HG02763 (cell line): ENCODE measurements around the gene ABCC12.

Experiments used
- ATAC-seq: cut with Tn5 transposase; IDR thresholded peaks from one replicate; pipeline ENCODE4 v1.9.1; 2021; ENCODE audit warnings: mild to moderate bottlenecking, moderate library complexity; ENCODE audit not compliant: unreplicated experiment

The ABCC12 gene

DNA sequence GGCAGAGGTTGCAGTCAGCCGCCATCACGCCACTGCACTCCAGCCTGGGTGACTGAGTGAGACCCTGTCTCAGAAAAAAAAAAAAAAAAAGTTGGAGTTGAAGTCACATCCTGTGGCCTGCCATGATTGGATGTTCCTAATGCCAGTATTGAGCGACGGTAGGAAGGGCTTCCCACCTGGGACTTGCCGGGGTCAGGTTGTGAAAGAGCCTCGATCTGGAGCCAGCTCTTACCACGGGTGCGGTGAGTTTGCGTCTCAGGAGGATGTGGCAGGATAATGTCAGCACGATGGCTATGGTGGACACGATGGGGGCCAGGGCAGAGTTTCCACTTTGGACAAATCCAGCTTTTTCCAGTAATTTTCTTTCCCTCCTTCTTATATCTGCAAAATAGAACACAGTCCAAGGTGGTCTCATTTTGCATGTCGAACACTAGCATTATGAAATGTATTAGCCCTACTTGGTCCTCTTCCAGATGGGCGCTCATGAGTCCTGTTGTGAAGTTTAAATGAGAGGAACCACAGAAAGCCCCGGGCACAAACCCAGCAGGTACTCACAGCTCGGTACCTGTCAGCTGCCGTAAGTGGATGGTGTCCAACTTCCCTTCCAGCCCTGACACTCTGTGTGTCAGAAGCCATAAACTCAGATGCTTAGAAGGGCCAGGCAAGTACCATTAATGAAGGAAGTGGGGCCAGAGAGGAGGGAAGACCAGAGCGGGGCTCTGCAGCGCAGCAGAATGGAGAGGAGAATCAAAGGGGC is 22.2 kb downstream of the ABCC12 start:
- ATAC-seq, result no peak

DNA sequence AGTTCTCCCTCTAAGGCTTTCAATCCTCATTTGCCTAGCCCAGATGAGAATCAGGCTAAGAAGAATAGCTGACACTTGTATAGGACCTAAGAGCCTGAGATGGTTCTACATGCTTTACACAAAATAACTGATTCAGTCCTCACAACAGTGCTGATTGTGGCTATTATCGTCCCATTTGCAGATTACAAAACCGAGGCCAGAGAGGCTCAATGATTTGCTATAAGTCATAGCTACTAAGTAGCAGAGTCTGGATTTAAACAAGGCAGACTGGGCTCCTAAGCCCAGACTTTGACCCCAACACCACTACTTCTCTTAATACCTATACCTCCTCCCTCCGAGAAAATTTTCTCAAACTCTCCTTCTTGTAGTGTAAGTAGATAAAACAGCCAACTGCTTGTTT is 23.1 kb downstream of the ABCC12 start:
- no peak for ATAC-seq

DNA sequence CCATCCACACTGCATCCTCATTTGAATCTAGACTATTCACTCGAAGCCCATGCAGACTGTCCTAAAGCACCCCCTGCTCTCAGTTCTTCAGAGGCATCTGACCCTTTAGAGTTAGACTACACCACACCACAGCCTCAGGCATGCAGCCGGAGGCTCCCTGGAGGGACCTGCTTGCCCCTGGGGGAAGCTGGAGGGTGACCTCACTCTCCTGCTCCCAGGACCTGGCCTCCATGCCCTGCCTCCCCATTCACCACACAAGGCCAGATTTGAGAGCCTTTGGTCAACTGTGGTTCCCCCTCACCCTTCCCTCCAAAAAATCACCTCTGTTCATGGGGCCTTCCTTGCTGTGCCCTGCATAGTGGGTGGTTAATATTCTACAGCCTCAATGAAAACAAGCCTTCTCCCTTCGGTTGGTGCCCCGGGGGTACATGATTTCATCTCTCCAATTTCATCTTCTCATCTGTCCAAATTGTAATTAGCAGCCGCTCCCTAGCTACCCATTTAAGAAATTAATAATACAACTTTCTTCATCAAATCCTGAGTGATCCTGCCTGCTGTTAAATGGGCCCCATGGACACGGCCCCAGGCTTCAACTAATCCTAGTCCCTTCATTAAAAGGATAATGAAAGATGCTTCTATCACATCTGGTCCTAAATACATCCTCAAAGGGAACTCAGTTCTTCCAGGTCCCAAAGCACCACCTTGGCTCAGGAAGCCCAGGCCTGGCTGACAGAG is 24.4 kb downstream of the ABCC12 start:
- no peak for ATAC-seq

DNA sequence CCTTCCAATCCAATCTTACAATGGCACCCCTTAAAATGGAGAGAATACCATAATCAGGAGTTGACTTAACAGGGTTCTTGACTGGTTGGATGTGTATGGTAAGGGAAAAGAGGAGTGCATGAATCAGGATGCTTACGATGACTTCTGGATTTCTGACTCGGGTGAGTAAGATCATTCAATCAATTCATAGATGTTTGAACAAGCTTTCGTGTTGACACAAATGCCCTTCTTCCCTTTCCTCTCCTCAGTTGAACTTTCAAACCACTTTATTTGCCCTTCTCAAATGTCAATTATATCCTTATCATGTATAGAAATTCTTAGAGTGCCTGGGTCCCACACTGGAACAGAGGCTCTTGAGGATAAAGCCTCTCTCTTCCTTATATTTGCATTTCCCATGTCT is 25.9 kb downstream of the ABCC12 start:
- ATAC-seq, result no peak

DNA sequence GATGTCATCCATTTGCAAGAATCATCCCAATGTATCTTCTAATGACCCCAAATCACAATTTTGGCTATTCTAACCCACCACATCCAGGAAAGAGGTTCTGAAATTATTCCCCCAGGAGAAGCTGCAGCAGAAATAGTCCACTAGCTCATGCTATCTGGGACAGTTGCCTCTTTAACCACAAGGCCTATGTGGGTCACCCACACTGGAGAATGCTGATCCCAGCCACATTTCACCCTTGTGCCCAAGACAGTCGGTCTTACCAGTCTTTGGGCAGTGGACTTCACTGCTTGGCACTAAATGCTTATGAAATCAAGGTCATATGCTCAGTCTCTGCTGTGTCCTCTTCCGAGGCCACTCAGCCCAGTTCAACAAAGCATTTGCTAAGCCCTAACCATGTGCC is 27.0 kb downstream of the ABCC12 start:
- no peak for ATAC-seq

DNA sequence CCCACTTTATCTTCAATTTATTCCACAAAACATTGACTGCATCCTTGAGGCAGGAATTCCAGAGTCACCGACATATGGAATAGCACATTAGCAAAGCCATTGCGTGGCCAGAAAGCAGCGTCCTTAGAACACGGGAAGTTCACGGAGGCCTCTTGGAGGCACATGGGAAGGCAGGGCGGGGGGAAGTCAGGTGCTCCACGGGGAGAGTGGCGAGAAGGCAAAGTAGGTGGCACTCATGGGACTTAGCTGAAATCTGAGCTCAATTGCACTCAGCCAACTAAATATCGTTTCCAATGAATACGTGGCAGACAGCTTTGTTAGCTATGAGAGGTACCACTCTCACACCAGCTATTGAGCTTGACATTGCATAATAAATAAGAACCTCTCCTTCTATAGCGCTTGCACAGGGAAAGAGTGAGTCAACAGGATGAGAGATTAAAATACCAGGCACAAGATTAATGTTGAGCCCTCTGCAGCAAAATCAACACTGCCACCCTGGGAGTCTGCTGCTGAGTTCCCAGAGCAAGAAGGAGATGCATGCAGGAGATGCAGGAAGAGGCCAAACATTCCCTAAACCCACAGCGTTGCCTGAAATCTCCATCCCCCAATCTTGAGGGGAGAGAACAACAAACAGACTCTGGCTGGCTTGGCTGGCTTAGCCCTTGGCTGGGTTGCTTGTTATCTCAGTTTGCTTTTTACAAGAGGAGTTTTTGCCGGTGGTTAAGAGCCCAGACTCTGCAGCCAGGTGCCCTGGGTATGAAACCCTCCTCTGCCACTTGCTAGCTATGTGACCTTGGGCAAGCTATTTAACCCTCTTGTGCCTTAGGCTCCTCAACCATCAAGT is 28.8 kb downstream of the ABCC12 start:
- no peak for ATAC-seq

DNA sequence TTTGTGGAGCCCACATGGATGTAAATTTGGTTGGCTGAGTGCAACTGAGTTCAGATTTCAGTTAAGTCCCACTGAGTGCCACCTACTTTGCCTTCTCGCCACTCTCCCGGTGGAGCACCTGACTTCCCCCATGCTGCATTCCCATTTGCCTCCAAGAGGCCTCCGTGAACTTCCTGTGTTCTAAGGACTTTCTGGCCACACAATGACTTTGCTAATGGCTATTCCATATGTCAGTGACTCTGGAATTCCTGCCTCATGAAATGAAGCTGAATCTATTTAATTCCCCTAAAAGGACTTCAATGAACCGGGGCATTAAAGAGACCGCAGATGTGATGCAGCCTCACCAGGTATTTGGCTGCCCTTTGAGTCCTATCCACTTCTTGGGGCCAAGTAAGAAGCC is 29.9 kb downstream of the ABCC12 start:
- no peak for ATAC-seq

DNA sequence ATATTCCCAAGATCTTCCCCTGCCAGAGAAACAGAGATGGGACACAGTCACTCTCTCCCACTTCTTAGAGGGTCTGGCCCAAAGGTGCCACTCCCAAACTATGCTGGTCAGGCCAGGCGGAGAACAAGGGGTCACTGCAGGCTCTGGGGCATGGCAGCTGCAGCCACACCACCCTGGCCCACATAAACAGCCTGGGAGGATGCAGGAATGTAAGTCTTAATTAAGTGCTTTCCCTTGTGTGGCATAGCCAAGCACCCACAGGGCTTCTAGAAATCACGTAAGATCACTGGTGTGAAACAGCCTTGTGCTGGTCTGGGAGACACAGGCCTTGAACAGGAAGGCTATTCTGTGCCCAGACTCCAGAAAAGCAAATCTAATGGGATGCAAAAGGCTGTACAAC is 31.5 kb downstream of the ABCC12 start:
- no peak for ATAC-seq

DNA sequence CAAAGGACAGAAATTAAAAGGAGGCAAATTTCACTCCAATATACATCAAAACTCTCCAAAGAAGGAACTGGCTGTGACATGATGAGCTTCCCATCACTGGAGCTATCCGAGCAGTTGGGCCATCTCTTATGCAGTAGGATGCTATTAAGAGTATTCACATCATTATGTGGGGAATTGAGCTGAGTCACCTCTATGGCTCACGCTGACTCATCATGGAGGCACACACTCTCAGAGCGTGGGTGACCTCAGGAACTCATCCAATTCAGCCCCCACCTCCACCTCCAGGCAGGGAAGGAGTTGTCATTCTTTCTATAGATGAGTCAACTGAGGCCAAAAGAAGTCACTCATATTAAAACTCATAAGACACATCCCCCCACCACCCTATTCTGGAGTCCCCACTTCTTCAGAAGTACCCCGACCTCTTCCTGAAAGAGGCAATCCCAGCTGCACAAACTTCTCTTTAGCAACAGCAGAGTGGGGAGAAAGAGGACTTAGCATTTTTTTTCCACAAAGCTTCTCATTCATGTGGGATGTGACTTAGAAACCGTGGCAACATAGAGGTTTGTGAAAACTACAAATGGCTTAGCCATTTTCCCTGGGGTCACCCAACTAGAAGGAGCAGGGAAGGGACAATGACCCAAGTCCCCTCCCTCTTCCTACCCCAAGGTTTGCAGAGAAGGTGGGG is 32.5 kb downstream of the ABCC12 start:
- no peak for ATAC-seq

DNA sequence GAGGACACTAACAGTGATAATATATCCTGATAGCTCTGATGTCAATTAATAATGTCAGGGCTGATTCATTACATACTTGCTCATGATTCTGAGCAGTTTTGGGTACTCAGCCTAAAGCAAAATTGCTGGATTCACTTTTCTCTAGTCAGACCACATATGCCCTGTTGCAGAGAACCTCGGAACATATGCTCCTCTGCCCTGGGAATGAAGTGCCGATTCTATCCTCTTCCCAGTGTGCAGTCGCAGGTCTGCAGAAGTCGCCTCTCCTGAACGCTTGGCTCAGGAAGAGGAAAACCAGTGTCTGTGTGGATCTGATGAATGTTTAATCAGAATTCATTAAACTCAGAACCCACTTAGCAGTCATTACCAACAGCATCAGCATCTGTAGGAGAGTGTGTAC is 34.5 kb downstream of the ABCC12 start:
- no peak for ATAC-seq

DNA sequence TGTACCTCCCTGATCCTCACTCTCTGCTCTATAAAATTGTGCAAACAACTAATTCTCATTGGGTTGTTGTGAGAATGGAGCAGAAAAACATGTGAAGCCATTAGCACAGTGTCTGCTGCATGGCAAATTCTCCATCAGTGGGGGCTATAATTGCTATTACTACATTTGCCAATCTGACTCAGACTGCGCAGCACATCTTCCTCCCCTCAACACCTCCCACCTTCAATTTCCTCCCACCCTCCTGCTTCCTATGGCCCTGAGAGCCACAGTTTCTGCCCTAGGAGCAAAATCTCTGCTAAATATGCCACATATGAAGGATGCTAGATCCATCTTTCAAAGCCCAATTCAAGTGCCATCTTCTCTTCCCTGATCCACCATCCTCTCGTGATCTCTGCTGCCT is 37.0 kb downstream of the ABCC12 start:
- no peak for ATAC-seq

DNA sequence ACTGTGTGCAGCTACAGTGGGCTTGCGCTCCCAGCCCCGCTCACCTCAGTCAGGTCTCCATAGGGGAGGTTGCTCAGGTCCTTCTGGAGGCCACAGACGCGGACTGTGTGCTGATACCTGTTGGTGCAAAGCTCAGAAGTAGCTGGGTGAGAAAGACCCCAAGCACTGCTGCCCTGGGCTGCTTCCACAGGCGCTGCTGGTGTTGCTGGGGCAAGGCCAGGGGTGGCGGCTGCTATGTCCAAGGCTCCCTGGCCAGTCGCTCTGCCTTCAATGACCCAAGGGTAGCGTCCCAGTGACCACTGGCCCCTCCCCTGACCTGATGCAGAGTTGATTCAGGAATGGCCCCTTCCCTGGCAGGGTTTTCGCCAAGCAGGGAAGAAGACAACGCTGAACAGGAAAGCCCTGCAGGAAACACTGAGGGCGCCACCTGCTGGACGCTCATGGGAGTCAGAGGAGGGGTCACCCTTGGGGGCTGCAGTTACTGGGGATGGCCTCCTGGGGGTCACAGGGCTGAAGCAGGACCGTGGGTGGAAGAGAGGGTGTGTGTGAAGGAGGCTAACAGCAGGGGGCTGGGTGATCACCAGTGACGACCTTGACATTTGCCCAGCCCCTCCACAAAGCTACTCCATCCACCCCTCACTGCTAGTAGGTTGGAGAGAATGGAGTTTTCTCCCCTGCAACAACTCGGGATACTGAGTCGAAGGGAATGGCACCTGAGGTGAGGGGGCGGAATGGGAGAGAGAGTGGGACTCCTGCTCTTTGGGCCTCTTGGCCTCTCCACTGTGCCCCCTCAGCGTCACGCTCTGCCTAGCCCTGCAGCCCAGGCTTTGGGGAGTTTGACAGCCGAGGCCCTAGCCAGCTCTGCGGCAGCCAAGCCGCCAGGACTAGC is 38.3 kb downstream of the ABCC12 start:
- ATAC-seq, result no peak

DNA sequence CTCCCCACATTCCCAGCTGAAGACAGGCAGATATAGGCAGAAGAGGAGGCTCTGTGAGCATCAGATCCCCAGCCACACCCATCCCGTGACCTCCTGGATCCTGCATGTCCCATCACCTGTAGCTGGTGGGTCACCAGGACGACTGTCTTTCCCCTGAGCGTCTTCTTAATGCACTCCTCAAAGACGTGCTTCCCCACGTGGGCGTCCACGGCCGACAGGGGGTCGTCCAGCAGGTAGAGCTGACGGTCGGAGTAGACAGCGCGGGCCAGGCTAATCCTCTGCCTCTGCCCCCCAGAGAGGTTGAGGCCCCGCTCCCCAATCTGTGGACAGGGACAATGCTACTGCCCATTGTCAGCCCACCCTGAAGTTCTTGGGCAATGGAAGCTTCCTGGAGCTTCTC is 40.5 kb downstream of the ABCC12 start:
- no peak for ATAC-seq

DNA sequence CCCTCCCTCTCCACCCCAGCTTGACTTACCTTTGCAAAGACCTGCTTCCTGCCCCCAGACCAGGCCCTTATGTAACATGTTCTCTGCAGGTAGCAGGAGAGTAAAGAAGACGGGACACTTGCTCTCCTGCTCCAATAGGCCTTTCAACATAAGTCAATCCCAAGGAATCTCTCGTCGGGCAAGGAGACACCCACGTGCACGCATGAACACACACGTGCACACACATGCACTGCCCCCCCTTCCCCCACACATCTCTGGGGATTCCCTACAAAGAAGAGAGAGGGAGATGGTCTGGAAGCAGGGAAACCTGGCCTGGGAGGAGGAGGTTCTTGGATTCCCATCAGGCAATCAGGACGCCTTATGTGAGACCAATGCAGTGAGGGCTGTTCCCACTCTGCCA is 41.4 kb downstream of the ABCC12 start:
- ATAC-seq, result no peak

DNA sequence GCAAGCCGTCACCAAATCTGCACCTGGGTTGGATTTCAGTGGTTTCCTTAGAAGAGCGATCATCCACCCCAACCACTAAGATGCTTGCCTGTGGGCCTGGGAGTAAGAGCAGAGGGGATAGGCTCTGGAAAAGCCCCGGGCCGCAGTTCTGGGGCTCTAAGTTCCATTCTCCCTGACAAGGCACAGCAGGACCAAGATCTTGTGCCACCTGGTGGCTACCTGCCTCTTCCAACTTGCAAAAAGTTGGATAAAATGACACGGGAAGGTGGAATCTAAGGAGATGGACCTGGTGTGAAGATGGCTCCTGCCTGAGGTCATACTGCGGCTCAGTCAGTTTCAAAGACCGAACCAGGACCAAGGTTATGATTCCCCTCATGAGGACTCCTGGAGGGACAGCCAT is 42.3 kb downstream of the ABCC12 start:
- no peak for ATAC-seq

DNA sequence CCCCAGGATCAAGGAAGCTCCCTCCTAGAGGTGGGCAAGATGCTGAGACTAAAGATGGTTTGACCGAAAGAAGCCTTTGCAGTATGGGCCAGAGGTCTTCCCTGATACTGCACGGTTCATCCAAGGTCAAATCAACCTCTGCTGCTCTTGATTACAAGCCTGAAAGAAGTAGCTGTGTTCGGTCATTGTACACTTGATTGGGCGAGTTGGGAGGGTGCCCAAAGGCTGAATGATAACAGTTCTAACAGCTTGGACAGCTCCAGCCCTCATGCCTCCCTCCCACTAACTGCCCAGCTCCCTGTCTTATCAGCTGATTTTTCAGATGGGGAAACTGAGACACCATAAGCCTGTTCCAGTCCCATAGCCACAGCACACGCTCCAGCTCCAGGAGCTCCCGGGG is 42.8 kb downstream of the ABCC12 start:
- no peak for ATAC-seq

DNA sequence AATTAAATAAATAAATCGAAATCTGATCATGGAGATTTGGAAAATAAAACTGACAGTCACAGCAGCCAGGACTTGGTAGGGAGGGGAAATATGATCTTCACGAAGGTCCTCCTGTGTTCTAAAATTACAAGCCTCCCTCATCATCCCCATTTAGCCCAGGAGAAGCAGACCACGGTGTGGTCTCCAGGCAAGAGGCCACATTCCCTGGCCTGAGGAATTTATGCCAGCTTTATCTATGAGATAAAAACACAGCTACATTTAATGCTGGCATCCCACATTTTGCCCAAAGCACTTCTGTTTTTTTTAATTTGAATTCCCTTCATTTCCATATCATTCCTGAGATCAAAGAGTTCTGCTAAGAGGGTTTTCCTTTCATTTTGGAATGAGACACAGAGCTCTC is 43.2 kb downstream of the ABCC12 start:
- no peak for ATAC-seq

DNA sequence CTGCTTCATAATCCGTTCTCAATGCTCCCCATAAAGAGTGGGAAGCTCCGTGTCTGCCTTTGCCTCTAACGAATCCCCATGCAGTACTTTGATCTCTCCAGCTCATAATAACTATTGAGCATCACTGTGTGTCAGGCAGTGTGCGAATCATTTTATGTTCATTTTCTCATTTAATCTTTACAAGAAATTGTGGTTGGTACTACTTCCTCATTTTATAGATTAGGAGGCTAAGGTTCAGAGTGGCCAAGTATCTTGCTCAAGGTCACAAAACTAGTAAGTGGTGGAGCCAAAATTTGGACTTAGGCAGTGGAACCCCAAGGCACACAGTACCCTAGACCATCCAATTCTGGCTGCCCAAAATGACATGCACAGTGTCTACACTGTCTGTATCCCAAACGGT is 44.8 kb downstream of the ABCC12 start:
- no peak for ATAC-seq

DNA sequence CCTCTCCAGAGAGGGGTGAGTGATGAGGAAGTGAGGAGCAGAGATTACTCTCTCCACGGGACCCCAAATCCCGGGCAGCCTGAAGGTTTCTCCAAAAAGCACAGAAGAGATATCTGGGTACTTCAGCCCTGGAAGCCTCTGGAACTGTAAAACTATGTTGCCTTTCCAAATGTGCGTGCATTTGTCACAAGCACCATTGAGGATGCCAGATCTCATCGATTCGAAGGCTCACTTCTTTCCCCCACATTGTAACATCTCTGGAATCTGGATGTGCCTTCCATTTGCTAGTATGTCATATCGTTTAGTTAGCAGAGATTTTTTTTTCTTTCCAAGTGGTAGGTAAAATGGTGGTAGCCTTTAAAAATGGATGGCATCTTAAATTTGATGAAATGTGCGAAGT is 45.8 kb downstream of the ABCC12 start:
- no peak for ATAC-seq

DNA sequence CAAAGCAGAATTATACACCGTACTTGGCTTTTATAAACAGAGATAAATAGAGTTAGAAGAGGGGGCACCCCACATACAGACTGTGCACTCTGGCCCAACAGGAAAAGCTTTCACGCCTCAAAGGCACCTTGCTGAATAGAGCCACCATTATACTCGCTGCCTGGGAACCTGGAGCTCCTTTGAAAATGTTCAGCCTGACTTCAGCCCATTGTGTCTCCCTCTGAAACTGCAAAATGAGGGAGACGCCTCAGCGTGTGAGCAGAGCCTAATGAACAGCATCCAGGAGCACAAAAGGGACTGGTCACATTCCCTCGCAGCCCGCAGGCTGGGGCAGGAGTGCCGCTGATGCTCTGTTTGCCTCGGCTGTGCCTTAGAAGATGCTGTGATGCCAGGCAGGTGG is 46.3 kb downstream of the ABCC12 start:
- ATAC-seq, result no peak
